Activated naive CD4-positive, alpha-beta T cell treated with anti-CD3 and anti-CD28 coated beads for 36 hours (primary cell): ENCODE measurements around the gene TAF5L. TPM values are rescaled to one million over a fixed set of nuclear protein-coding genes. Genes with fewer than 3 reads are reported as not detected.

Source experiments
- CTCF ChIA-PET: fragments of 350-600 bp; sonication (Branson Sonifier 250); formaldehyde crosslinking; loops from one replicate; lab custom pipeline; 2021; ENCODE audit warnings: antibody characterized with exemption; lab: Charles Lee
- DNase-seq: peaks from one replicate; pipeline ENCODE4 v3.0.0-alpha.2; 2020
- H3K27ac Mint-ChIP-seq: one replicate; pipeline ENCODE4 v1.8.0; 2021; ENCODE audit warnings: mild to moderate bottlenecking, mixed read lengths
- H3K27me3 Mint-ChIP-seq: one replicate; pipeline ENCODE4 v1.8.0; 2021; ENCODE audit warnings: low read depth, mixed read lengths
- H3K36me3 Mint-ChIP-seq: one replicate; pipeline ENCODE4 v1.8.0; 2021; ENCODE audit warnings: low read depth, mixed read lengths
- H3K4me1 Mint-ChIP-seq: one replicate; pipeline ENCODE4 v1.8.0; 2021; ENCODE audit warnings: low read depth, mixed read lengths
- H3K4me3 Mint-ChIP-seq: one replicate; pipeline ENCODE4 v1.8.0; 2021; ENCODE audit warnings: mild to moderate bottlenecking, moderate library complexity, mixed read lengths
- H3K9me3 Mint-ChIP-seq: one replicate; pipeline ENCODE4 v1.8.0; 2021; ENCODE audit warnings: mixed read lengths
- intact Hi-C: fragments of 100-400 bp; cut with micrococcal nuclease; formaldehyde crosslinking; loops from one replicate; pipeline ENCODE4 v1.15.1; 2023
- total RNA-seq, 2 experiments: library from RNA; stranded (reverse); gene quantifications; one replicate each; pipeline ENCODE4 v1.2.3, GENCODE V29; 2021

TAF5L gene
- 10 to 100 TPM; 10.3 TPM for total RNA-seq

GRCh38 chr1:229625915-229626831 lies at the start of gene TAF5L, which contains the start of gene URB2:
Gene TAF5L (minus strand): TSS chr1:229626122. CDS start chr1:229614482, 11,640 bp downstream.
Gene URB2 (plus strand): TSS chr1:229626247. CDS start chr1:229627634, 1,387 bp downstream.
- intact Hi-C loops, result loop anchor here (1.0 to 10.0 kb wide), 7 partner anchors 35 to 1349 kb away; partner anchors contain the start of genes ARV1, COG2, NUP133 and TTC13
- peaks cover 14% of the 10 kb centered on the region for H3K36me3 Mint-ChIP-seq
- peak within 1 kb of the TSS; percentile 89 for H3K27ac Mint-ChIP-seq
- H3K4me3 Mint-ChIP-seq, result peak within 1 kb of the TSS; percentile 99
- DNase-seq, result peak; percentile 85
- no peaks in the 10 kb centered on the region for H3K27me3 Mint-ChIP-seq
- no peaks in the 10 kb centered on the region for H3K9me3 Mint-ChIP-seq
- H3K4me1 Mint-ChIP-seq, result peaks cover 51% of the 10 kb centered on the region
- CTCF ChIA-PET, result interaction anchor here (0.6 to 1.5 kb wide), 2 partner anchors 11 to 67 kb away, joined by 3 to 5 read pairs; no protein-coding TSS in a partner anchor

GRCh38 chr1:229675396-229675795 lies 49.5 kb upstream of the TAF5L start:
- Mint-ChIP-seq H3K27ac (no peak overlapping the region), H3K9me3 (peaks cover 1% of the 10 kb centered on the region), H3K27me3 (peaks cover 2% of the 10 kb centered on the region), H3K4me1 (peaks cover 17% of the 10 kb centered on the region), H3K4me3 (no peak overlapping the region), H3K36me3 (no peaks in the 10 kb centered on the region)
- CTCF ChIA-PET, result interaction anchor here (0.6 to 0.7 kb wide), 2 partner anchors 8 to 25 kb away, joined by 3 read pairs; no protein-coding TSS in a partner anchor
- no peak for DNase-seq
- intact Hi-C loops, result no loop called here

- intact Hi-C loops, result no loop called here
- peaks cover 2% of the 10 kb centered on the region for H3K36me3 Mint-ChIP-seq
- no peak overlapping the region for H3K4me3 Mint-ChIP-seq
- H3K9me3 Mint-ChIP-seq, result peaks cover under 1% of the 10 kb centered on the region
- no peak overlapping the region for H3K27ac Mint-ChIP-seq
- DNase-seq, result peak; percentile 25
- peaks cover 17% of the 10 kb centered on the region for H3K4me1 Mint-ChIP-seq
- H3K27me3 Mint-ChIP-seq, result peaks cover 2% of the 10 kb centered on the region
- CTCF ChIA-PET, result interaction anchor here (2.6 kb wide), 1 partner anchor 12 kb away, joined by 7 read pairs; no protein-coding TSS in a partner anchor
These were observed 48.1 kb upstream of the TAF5L start for GRCh38 chr1:229674042-229674441.

GRCh38 chr1:229672246-229672645 lies 46.3 kb upstream of the TAF5L start:
- DNase-seq, result no peak
- CTCF ChIA-PET, result interaction anchor here (0.5 to 2.6 kb wide), 3 partner anchors 10 to 719 kb away, joined by 3 to 7 read pairs (median 3); no protein-coding TSS in a partner anchor
- H3K27ac Mint-ChIP-seq, result no peak overlapping the region
- H3K9me3 Mint-ChIP-seq, result no peaks in the 10 kb centered on the region
- peaks cover 2% of the 10 kb centered on the region for H3K27me3 Mint-ChIP-seq
- H3K36me3 Mint-ChIP-seq, result peaks cover 9% of the 10 kb centered on the region
- H3K4me1 Mint-ChIP-seq, result peaks cover 17% of the 10 kb centered on the region
- no peak overlapping the region for H3K4me3 Mint-ChIP-seq
- intact Hi-C loops, result no loop called here

- peaks cover 10% of the 10 kb centered on the region for H3K36me3 Mint-ChIP-seq
- no peak for DNase-seq
- peaks cover 17% of the 10 kb centered on the region for H3K4me1 Mint-ChIP-seq
- CTCF ChIA-PET, result interaction anchor here (0.6 kb wide), 2 partner anchors 20 to 170 kb away, joined by 3 read pairs; no protein-coding TSS in a partner anchor
- H3K9me3 Mint-ChIP-seq, result no peaks in the 10 kb centered on the region
- peaks cover 2% of the 10 kb centered on the region for H3K27me3 Mint-ChIP-seq
- H3K27ac Mint-ChIP-seq, result no peak overlapping the region
- intact Hi-C loops, result no loop called here
- H3K4me3 Mint-ChIP-seq, result no peak overlapping the region
These were observed 45.4 kb upstream of the TAF5L start for GRCh38 chr1:229671310-229671709.

- Mint-ChIP-seq H3K4me3 (no peak overlapping the region), H3K4me1 (peaks cover 17% of the 10 kb centered on the region), H3K36me3 (peaks cover 12% of the 10 kb centered on the region), H3K27ac (no peak overlapping the region), H3K9me3 (no peaks in the 10 kb centered on the region), H3K27me3 (peaks cover 2% of the 10 kb centered on the region)
- intact Hi-C loops, result no loop called here
- DNase-seq, result no peak
- CTCF ChIA-PET, result no interaction called here
These were observed 43.4 kb upstream of the TAF5L start for GRCh38 chr1:229669333-229669732.

- CTCF ChIA-PET, result no interaction called here
- Mint-ChIP-seq H3K9me3 (no peaks in the 10 kb centered on the region), H3K27me3 (no peaks in the 10 kb centered on the region), H3K27ac (no peak overlapping the region), H3K4me1 (peaks cover 6% of the 10 kb centered on the region), H3K36me3 (peaks cover 12% of the 10 kb centered on the region), H3K4me3 (no peak overlapping the region)
- intact Hi-C loops, result no loop called here
- DNase-seq, result no peak
These were observed 40.7 kb upstream of the TAF5L start for GRCh38 chr1:229666585-229666984.

GRCh38 chr1:229665912-229666558 lies 40.1 kb upstream of the TAF5L start:
- no peaks in the 10 kb centered on the region for H3K9me3 Mint-ChIP-seq
- no peaks in the 10 kb centered on the region for H3K27me3 Mint-ChIP-seq
- H3K4me3 Mint-ChIP-seq, result no peak overlapping the region
- no peak overlapping the region for H3K27ac Mint-ChIP-seq
- CTCF ChIA-PET, result no interaction called here
- peaks cover 6% of the 10 kb centered on the region for H3K4me1 Mint-ChIP-seq
- intact Hi-C loops, result loop anchor here (2.0 kb wide), 1 partner anchor 365 kb away; no protein-coding TSS in a partner anchor
- DNase-seq, result no peak
- H3K36me3 Mint-ChIP-seq, result peaks cover 16% of the 10 kb centered on the region

- Mint-ChIP-seq H3K36me3 (peaks cover 19% of the 10 kb centered on the region), H3K4me1 (peaks cover 9% of the 10 kb centered on the region), H3K9me3 (no peaks in the 10 kb centered on the region), H3K27ac (no peak overlapping the region), H3K27me3 (no peaks in the 10 kb centered on the region), H3K4me3 (no peak overlapping the region)
- intact Hi-C loops, result loop anchor here (1.0 to 5.0 kb wide), 6 partner anchors 28 to 606 kb away; partner anchors contain the start of gene GALNT2
- DNase-seq, result peak; percentile 98
- CTCF ChIA-PET, result interaction anchor here (0.6 kb wide), 1 partner anchor 406 kb away, joined by 3 read pairs; no protein-coding TSS in a partner anchor
These were observed 38.3 kb upstream of the TAF5L start for GRCh38 chr1:229664133-229664689.

- CTCF ChIA-PET, result interaction anchor here (1.1 to 2.4 kb wide), 13 partner anchors 11 to 650 kb away, joined by 3 to 13 read pairs (median 4); no protein-coding TSS in a partner anchor
- DNase-seq, result no peak
- Mint-ChIP-seq H3K9me3 (no peaks in the 10 kb centered on the region), H3K27ac (no peak overlapping the region), H3K4me3 (no peak overlapping the region), H3K4me1 (peaks cover 12% of the 10 kb centered on the region), H3K36me3 (peaks cover 16% of the 10 kb centered on the region), H3K27me3 (no peaks in the 10 kb centered on the region)
- intact Hi-C loops, result loop anchor here (1.0 to 5.0 kb wide), 6 partner anchors 36 to 648 kb away; partner anchors contain the start of genes GALNT2, TAF5L and URB2
These were observed 36.0 kb upstream of the TAF5L start for GRCh38 chr1:229661897-229662296.

GRCh38 chr1:229661022-229661877 lies 35.3 kb upstream of the TAF5L start:
- Mint-ChIP-seq H3K27me3 (no peaks in the 10 kb centered on the region), H3K36me3 (peaks cover 15% of the 10 kb centered on the region), H3K9me3 (no peaks in the 10 kb centered on the region), H3K27ac (no peak overlapping the region), H3K4me3 (no peak overlapping the region), H3K4me1 (peaks cover 12% of the 10 kb centered on the region)
- CTCF ChIA-PET, result interaction anchor here (0.5 to 2.4 kb wide), 22 partner anchors 12 to 1209 kb away, joined by 3 to 13 read pairs (median 3); no protein-coding TSS in a partner anchor
- DNase-seq, result peak; percentile 90
- intact Hi-C loops, result loop anchor here (1.0 to 5.0 kb wide), 6 partner anchors 35 to 649 kb away; partner anchors contain the start of genes GALNT2, TAF5L and URB2
